H9 (cell line): ENCODE results near the gene CD59. TPM values are rescaled to one million over a fixed set of nuclear protein-coding genes. Genes with fewer than 3 reads are reported as not detected.

Source experiments
- DNase-seq: peaks from one replicate; pipeline ENCODE4 v3.0.0-alpha.2; 2017
- H2AFZ ChIP-seq: one replicate; pipeline ENCODE4 v1.6.1; 2013; ENCODE audit warnings: mild to moderate bottlenecking, low read length, control low read depth, moderate library complexity
- H2AK5ac ChIP-seq: 2 replicates; pipeline ENCODE4 v1.6.1; 2013; ENCODE audit warnings: low read length, control low read depth, mixed read lengths; ENCODE audit not compliant: insufficient read length
- H2BK120ac ChIP-seq: one replicate; pipeline ENCODE4 v1.6.1; 2013; ENCODE audit warnings: low read depth, mild to moderate bottlenecking, low read length, control low read depth, inconsistent platforms; ENCODE audit not compliant: poor library complexity, severe bottlenecking
- H2BK12ac ChIP-seq: 2 replicates; pipeline ENCODE4 v1.6.1; 2013; ENCODE audit warnings: low read length, control low read depth, mixed read lengths, low read depth; ENCODE audit not compliant: insufficient read length
- H2BK15ac ChIP-seq: 2 replicates; pipeline ENCODE4 v1.6.1; 2013; ENCODE audit warnings: low read depth, low read length, control low read depth
- H2BK20ac ChIP-seq: one replicate; pipeline ENCODE4 v1.6.1; 2013; ENCODE audit warnings: low read depth, mild to moderate bottlenecking, low read length, control low read depth, inconsistent platforms; ENCODE audit not compliant: poor library complexity, severe bottlenecking
- H2BK5ac ChIP-seq: 2 replicates; pipeline ENCODE4 v1.6.1; 2013; ENCODE audit warnings: low read length, control low read depth, mixed read lengths; ENCODE audit not compliant: insufficient read length
- H3K14ac ChIP-seq: 2 replicates; pipeline ENCODE4 v1.6.1; 2013; ENCODE audit warnings: low read length, control low read depth; ENCODE audit not compliant: insufficient read depth
- H3K18ac ChIP-seq: 2 replicates; pipeline ENCODE4 v1.6.1; 2013; ENCODE audit warnings: low read depth, mild to moderate bottlenecking, mixed read lengths, low read length, control low read depth; ENCODE audit not compliant: insufficient read length
- H3K23ac ChIP-seq: 2 replicates; pipeline ENCODE4 v1.6.1; 2013; ENCODE audit warnings: low read length, control low read depth, mixed read lengths, low read depth; ENCODE audit not compliant: insufficient read length
- H3K23me2 ChIP-seq: 2 replicates; pipeline ENCODE4 v1.6.1; 2013; ENCODE audit warnings: low read depth, mild to moderate bottlenecking, mixed read lengths, low read length, control low read depth; ENCODE audit not compliant: insufficient read length, poor library complexity, severe bottlenecking
- H3K27ac ChIP-seq: 2 replicates; pipeline ENCODE4 v1.5.1; 2013; ENCODE audit warnings: low read length, control low read depth, mixed read lengths, low read depth; ENCODE audit not compliant: insufficient read length
- H3K27me3 ChIP-seq: 2 replicates; pipeline ENCODE4 v1.6.1; 2013; ENCODE audit warnings: low read length, control low read depth, inconsistent platforms; ENCODE audit not compliant: insufficient read depth
- H3K4ac ChIP-seq: 2 replicates; pipeline ENCODE4 v1.6.1; 2013; ENCODE audit warnings: low read depth, mild to moderate bottlenecking, control low read depth, inconsistent platforms, low read length, moderate library complexity
- H3K4me1 ChIP-seq: 2 replicates; pipeline ENCODE4 v1.6.1; 2013; ENCODE audit warnings: low read length, control low read depth, inconsistent platforms; ENCODE audit not compliant: insufficient read depth
- H3K4me2 ChIP-seq: 2 replicates; pipeline ENCODE4 v1.6.1; 2013; ENCODE audit warnings: low read length, control low read depth, mixed read lengths; ENCODE audit not compliant: insufficient read length, insufficient read depth
- H3K56ac ChIP-seq: 2 replicates; pipeline ENCODE4 v1.6.1; 2013; ENCODE audit warnings: low read depth, mild to moderate bottlenecking, mixed read lengths, low read length, control low read depth; ENCODE audit not compliant: insufficient read length
- H3K79me1 ChIP-seq: 2 replicates; pipeline ENCODE4 v1.6.1; 2013; ENCODE audit warnings: low read depth, mild to moderate bottlenecking, moderate library complexity, low read length, control low read depth, inconsistent platforms; ENCODE audit not compliant: insufficient read depth, poor library complexity, severe bottlenecking
- H3K79me2 ChIP-seq: 2 replicates; pipeline ENCODE4 v1.6.1; 2013; ENCODE audit warnings: low read length, control low read depth, inconsistent platforms; ENCODE audit not compliant: insufficient read depth
- H3K9ac ChIP-seq: 2 replicates; pipeline ENCODE4 v1.6.1; 2013; ENCODE audit warnings: low read length, control low read depth, mixed read lengths; ENCODE audit not compliant: insufficient read length; ENCODE audit errors: extremely low read depth
- H3K9me3 ChIP-seq: one replicate; pipeline ENCODE4 v1.6.1; 2013; ENCODE audit warnings: low read depth, low read length, inconsistent platforms; ENCODE audit not compliant: control insufficient read depth
- H3T11ph ChIP-seq: one replicate; pipeline ENCODE4 v1.6.1; 2013; ENCODE audit warnings: mild to moderate bottlenecking, low read length, control low read depth, inconsistent platforms
- H4K20me1 ChIP-seq: one replicate; pipeline ENCODE4 v1.6.1; 2013; ENCODE audit not compliant: control insufficient read depth, insufficient read length, insufficient read depth
- H4K5ac ChIP-seq: 2 replicates; pipeline ENCODE4 v1.6.1; 2013; ENCODE audit warnings: low read depth, mild to moderate bottlenecking, mixed read lengths, low read length, control low read depth; ENCODE audit not compliant: insufficient read length
- H4K8ac ChIP-seq: replicated peaks from 2 replicates; pipeline ENCODE4 v1.6.1; 2013; ENCODE audit warnings: low read length, control low read depth, mixed read lengths, low read depth; ENCODE audit not compliant: insufficient read length
- H4K91ac ChIP-seq: 2 replicates; pipeline ENCODE4 v1.6.1; 2013; ENCODE audit warnings: low read depth, mild to moderate bottlenecking, moderate library complexity, mixed read lengths, low read length, control low read depth; ENCODE audit not compliant: insufficient read length
- H3K27ac Mint-ChIP-seq, 3 experiments: 2 replicates in 2 of 3; 3 replicates in 1 of 3; pipeline ENCODE4 v1.8.0; 2020 to 2021; ENCODE audit warnings: mixed read lengths in 3 of 3, mild to moderate bottlenecking in 1 of 3, moderate library complexity in 1 of 3
- H3K27me3 Mint-ChIP-seq: 2 replicates; pipeline ENCODE4 v1.8.0; 2021; ENCODE audit warnings: low read depth, mild to moderate bottlenecking, moderate library complexity, mixed read lengths
- H3K36me3 Mint-ChIP-seq, 3 experiments: 2 replicates in 2 of 3; 3 replicates in 1 of 3; pipeline ENCODE4 v1.8.0; 2020 to 2021; ENCODE audit warnings: low read depth in 3 of 3, mixed read lengths in 3 of 3; ENCODE audit not compliant: insufficient read depth in 1 of 3
- H3K4me1 Mint-ChIP-seq, 2 experiments: 2 replicates each; pipeline ENCODE4 v1.8.0; 2020; ENCODE audit warnings: mixed read lengths in 2 of 2
- H3K4me3 Mint-ChIP-seq, 2 experiments: 2 replicates in 1 of 2; 3 replicates in 1 of 2; pipeline ENCODE4 v1.8.0; 2020 to 2021; ENCODE audit warnings: mild to moderate bottlenecking in 2 of 2, mixed read lengths in 2 of 2, moderate library complexity in 1 of 2
- H3K9me3 Mint-ChIP-seq, 2 experiments: 2 replicates in 1 of 2; 3 replicates in 1 of 2; pipeline ENCODE4 v1.8.0; 2020; ENCODE audit warnings: mild to moderate bottlenecking in 2 of 2, mixed read lengths in 2 of 2, moderate library complexity in 1 of 2
- WGBS: extraction: QIAGEN DNeasy Blood & Tissue Kit; methylation state at CpG from one replicate; pipeline ENCODE4 v1.1.7; 2013; ENCODE audit warnings: missing lambda C conversion rate, low lambda C conversion rate, mixed read lengths; ENCODE audit not compliant: insufficient read length; ENCODE audit errors: extremely low coverage; 5-methylcytosine and 5-hydroxymethylcytosine counted together
- total RNA-seq: library from RNA; stranded (reverse); gene quantifications from 2 replicates; pipeline ENCODE4 v1.2.1, GENCODE V29; 2021
- TF ChIP-seq, protein P1 (sequence below): fragments of 200-600 bp; sonication (generic); conservative IDR thresholded peaks from 3 replicates; pipeline ENCODE4 v1.8.0; 2021; ENCODE audit warnings: antibody characterized with exemption, mild to moderate bottlenecking

CD59 gene
- total RNA-seq, 1 experiment from 2014 or later = 91.5 TPM

DNA sequence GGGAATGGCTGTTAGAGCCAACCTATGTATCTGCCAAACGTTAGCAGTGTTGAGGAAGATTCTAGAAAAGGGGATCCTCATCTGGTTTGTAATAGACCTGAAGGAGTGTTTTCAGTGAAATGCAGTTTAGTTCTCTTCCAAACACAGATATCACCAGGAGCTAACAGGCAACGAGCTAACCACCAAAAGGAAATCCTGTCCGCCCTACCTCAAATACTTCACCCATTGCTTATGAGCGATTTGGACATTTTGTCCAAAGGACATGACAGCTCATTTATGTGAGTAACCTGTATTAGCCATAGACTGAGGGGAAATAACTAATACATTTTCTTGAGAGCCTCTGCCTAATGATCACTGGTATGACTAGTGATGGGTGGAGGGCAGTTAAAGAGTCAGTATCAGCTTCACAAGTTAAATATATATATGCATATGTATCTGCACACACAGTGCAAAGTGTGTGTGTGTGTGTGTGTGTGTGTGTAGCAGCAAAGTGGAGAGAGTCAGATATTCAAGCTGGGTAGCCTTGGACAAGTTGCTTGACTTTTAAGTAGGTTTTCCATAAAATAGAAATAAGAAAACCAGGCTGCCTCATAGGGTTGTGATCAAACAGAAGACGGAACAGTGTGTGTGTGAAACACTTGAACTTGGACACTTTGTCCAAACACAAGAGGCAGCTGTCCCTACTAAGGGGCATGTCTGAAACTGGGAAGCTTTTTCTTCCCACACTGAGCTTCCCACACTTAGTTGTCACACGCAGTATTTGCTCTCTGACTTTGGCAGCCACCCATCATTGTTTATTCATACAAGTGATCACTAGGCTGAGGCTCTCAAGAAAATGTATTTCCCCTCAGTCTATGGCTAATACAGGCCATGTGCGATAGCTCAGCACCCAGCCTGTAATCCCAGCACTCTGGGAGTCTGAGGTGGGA lies 34.7 kb downstream of the CD59 start:
- no peak overlapping the region for H3K56ac ChIP-seq

More for the DNA sequence above, 34.7 kb downstream of the CD59 start:
- Histone ChIP-seq H3K23ac (no peak overlapping the region), H3K4me1 (peaks cover 4% of the 10 kb centered on the region; the same call in 1 of the 2 replicates), H2BK15ac (no peak overlapping the region), H3K9ac (no peak overlapping the region), H4K20me1 (no peaks in the 10 kb centered on the region), H2BK120ac (no peak overlapping the region), H2AFZ (no peak overlapping the region), H3K79me1 (no peaks in the 10 kb centered on the region), H2BK20ac (no peak overlapping the region), H2AK5ac (no peak overlapping the region), H3K18ac (no peak overlapping the region), H2BK12ac (no peak overlapping the region), H3T11ph (no peak overlapping the region), H3K79me2 (no peaks in the 10 kb centered on the region), H3K4me2 (peak overlapping the region; percentile 43), H3K9me3 (no peaks in the 10 kb centered on the region), H3K27ac (no peak overlapping the region), H4K91ac (no peak overlapping the region), H4K5ac (no peak overlapping the region), H4K8ac (no peak overlapping the region), H3K14ac (no peak overlapping the region), H3K4ac (no peak overlapping the region), H2BK5ac (no peak overlapping the region), H3K23me2 (peaks cover 5% of the 10 kb centered on the region), H3K27me3 (no peaks in the 10 kb centered on the region)
- Mint-ChIP-seq H3K27me3 (peaks cover 19% of the 10 kb centered on the region), H3K36me3 (no peaks in the 10 kb centered on the region; a peak in 1 of 7 replicates), H3K4me3 (peak overlapping the region; percentile 81 to 87), H3K4me1 (peaks cover 28 to 30% of the 10 kb centered on the region in 2 experiments), H3K27ac (peak overlapping the region in 1 of 3 experiments; percentile 91; a peak in 2 of 7 replicates), H3K9me3 (no peaks in the 10 kb centered on the region)
- DNase-seq = no peak
- TF ChIP-seq, protein P1, sequence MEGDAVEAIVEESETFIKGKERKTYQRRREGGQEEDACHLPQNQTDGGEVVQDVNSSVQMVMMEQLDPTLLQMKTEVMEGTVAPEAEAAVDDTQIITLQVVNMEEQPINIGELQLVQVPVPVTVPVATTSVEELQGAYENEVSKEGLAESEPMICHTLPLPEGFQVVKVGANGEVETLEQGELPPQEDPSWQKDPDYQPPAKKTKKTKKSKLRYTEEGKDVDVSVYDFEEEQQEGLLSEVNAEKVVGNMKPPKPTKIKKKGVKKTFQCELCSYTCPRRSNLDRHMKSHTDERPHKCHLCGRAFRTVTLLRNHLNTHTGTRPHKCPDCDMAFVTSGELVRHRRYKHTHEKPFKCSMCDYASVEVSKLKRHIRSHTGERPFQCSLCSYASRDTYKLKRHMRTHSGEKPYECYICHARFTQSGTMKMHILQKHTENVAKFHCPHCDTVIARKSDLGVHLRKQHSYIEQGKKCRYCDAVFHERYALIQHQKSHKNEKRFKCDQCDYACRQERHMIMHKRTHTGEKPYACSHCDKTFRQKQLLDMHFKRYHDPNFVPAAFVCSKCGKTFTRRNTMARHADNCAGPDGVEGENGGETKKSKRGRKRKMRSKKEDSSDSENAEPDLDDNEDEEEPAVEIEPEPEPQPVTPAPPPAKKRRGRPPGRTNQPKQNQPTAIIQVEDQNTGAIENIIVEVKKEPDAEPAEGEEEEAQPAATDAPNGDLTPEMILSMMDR = no peak
- WGBS = no CpG with 5 or more reads among the region's 7 CpGs
